Stimulated activated CD8-positive, alpha-beta memory T cell treated with anti-CD3 and anti-CD28 coated beads, Interleukin-4, amount 100 ng/mL, for 48 hours (primary cell): ENCODE results near the gene KIF26A.

Experiments
- DNase-seq: peaks from one replicate; pipeline ENCODE4 v3.0.0-alpha.2; 2020

Gene KIF26A

GRCh38 chr14:104113631-104114420, 24.6 kb upstream of the KIF26A start:
- no peak for DNase-seq

- DNase-seq, result no peak
Measured at GRCh38 chr14:104114421-104115130, 23.8 kb upstream of the KIF26A start.

DNA sequence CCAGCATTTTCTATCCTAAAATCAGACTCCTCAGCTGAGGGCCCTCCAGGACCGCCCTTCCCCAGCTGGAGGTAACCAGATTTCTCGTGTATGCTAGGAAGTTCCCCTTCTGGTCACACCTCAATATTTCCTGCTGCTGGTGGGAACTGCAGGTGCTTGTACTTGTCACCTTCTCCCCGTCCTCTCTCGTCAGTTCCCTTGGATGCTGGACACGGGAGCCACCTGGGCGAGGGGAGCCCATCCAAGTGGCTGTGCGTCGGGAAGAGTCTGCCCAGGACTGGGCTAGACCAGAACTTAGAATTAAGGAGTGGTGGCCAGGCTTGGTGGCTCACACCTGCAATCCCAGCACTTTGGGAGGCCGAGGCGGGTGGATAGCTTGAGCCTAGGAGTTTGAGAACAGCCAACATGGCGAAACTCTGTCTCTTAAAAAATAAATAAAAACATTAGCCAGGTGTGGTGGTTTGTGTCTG, 23.2 kb upstream of the KIF26A start:
- no peak for DNase-seq

- no peak for DNase-seq
Measured at GRCh38 chr14:104115691-104116287, 22.6 kb upstream of the KIF26A start.

DNA sequence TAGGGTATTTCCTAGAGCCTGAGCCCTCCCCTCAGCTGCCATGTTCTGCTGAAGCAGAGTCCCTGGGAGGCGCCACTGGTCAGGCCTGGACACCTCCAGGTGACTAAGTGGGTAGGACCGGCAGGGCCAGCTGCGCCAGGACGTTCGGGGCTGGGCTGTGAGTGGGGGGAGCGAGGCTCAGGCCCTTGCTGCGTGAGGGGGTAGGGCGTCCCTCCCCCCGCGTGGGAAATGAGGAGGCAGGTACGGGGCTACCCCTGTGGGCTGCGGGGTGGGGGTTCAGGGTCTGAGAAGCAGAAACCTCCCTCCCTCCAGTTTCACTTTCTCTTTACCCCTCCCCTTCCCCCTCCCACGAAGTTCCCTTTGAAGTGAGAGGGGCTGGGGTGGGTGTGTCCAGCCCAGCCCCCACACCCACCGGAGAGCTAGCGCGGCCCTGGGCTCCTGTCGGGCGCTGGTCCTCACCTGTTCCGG, 22.1 kb upstream of the KIF26A start:
- DNase-seq, result no peak

- no peak for DNase-seq
Measured at GRCh38 chr14:104116756-104117340, 21.5 kb upstream of the KIF26A start.

DNA sequence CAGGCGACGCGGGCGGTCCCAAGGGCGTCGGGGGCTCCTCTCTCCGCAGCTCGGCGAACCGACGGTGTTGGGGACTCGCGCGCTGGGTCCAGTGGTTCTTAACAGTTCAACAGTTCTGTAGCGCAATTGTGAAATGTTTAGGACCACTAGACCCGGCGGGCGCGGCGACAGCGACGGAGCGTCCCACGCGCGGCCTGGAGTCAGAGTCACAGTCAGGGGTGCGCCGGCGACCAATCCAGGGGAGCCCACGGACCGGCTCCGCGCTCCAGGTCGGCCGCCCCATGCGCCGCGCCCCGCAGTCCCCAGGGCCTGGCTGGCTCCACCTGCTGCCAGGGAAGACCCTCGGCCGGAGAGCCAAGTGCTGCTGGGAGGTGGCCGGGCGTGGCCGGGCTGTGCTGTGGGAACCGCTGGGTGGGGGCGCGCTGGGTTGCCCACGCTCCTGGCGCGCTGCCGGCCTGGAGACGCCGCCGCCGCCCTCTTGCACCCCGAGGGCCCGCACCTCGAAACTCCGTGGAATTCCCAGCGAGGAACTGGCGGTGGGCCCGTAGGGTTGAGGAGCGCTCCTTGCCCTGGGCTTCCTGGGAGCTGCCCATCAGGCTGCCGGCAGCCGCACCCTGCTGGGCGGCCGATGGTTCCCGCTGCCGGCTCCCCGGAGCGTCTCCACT, 20.9 kb upstream of the KIF26A start:
- DNase-seq, result no peak

- no peak for DNase-seq
Measured at GRCh38 chr14:104118006-104118844, 20.2 kb upstream of the KIF26A start.

- no peak for DNase-seq
Measured at GRCh38 chr14:104119119-104119487, 19.3 kb upstream of the KIF26A start.

- no peak for DNase-seq
Measured at GRCh38 chr14:104119488-104120251, 18.7 kb upstream of the KIF26A start.

DNA sequence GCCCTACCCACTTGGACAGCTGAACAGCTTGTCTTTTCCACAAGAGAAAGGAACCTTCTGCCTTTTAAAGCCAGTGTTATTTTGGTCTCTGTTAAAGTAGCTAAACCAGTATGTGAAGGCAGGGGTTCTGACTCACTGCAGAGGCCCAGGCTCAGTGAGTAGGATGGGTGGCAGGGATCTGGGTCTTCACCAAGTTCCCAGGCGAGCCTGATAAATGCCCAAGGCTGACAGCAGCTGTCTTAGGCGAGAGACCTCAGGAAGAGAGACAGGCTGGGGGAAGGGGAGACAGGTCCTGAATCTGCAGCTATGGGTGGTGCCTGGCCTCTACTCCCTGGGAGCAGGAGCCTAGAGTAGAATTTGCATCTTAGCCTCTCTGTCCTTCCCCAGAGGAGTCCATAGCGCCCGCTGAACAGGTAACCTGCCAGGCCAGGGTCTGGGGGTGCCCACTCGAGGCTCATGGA, 18.1 kb upstream of the KIF26A start:
- no peak for DNase-seq

DNA sequence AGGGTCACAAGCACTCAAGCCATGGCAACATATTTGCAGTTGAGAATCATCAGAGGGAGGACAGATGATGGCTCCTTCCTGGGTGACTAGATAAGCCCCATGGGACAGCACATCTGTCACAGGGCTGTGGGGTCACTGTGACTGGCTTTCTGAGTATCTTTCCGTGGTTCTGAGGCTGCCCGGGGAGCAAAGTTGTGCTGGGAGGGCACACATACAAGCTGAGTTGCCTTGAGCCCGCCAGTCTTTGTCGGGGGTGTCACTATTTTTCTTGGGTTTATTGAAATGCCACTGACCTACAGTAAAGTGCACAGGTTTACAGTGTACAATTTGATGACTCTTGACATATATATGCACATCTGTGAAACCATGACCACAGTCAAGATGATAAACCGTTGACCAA, 17.2 kb upstream of the KIF26A start:
- DNase-seq, result no peak

DNA sequence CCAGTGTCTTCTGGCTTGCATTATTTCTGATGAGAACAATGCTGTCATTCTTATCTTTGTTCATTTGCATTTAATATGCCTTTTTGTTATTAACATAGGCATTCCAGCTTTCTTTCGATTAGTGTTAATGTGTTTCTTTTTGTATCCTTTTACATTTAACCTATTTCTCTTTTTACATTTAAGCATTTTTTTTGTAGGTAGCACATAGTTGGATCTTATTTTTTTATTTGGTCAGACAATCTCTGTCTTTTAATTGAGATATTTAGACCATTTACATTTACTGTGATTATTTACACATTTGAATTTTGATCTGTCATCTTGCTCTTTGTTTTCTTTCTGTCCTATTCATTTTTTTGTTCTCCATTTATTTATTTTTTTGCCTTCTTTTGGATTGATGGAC, 14.5 kb upstream of the KIF26A start:
- DNase-seq, result no peak

DNA sequence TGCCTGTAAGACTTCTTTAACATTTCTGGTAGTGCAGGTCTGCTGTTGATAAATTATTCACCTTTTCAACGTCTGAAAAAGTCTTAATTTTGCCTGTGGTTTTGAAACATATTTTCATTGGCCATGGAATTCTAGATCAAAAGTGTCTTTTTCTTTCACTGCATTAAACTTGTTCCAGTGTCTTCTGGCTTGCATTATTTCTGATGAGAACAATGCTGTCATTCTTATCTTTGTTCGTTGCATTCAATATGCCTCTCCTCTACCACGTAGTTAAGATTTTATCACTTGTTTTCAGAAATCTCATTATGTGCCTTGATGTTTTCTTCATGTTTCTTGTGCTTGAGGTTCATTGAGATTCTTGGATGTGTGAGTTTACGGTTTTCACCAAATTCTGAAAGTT, 13.4 kb upstream of the KIF26A start:
- DNase-seq, result no peak

GRCh38 chr14:104126753-104127152, 11.6 kb upstream of the KIF26A start:
- no peak for DNase-seq

DNA sequence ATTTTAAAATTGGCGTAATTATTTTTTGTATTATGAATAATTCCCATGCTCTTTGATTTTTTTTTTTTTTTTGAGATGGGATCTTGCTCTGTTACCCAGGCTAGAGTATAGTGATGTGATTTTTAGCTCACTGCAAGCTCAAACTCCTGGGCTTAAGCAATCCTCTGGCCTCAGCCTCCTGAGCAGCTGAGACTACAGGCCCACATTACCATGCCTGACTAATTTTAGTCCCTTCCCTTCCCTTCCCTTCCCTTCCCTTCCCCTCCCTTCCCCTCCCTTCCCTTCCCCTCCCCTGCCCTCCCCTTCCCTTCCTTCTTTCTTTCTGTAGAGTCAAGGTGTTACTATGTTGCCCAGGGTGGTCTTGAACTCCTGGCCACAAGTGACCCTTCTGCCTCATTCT, 9.4 kb upstream of the KIF26A start:
- no peak for DNase-seq

GRCh38 chr14:104129556-104129955, 8.8 kb upstream of the KIF26A start:
- no peak for DNase-seq

DNA sequence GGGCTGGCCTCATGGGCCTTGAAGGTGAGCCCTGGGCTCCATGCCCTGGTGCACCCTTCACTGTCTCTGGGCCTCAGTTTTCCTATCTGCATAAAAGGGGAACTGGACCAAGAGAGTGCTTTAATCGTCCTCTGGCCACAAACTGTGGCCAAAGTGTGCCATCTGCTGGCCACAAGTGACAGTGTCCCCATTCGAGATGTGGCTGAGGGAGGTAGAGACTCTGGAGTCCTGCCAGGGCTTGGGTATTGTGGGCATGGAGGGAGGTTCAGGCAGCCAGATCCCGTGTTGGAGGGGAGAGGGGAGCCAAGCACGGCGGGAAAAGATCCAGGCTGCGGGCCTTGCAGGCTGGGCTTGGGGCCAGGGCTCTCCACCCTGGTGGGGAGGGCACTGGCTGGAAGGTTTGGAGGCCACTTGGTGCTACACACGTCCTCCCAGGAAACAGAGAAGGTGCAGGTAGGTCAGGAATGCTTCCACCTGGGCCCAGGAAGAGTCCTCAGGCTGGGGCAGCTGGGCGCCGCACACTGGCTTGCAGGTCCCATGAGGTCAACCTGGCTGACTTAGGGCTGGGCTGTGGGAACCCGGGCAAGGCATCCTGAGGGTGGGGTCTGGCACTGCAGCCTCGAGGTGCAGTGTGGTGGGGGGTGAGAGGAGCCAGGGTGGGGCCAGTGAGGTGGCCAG, 7.3 kb upstream of the KIF26A start:
- peak; percentile 44 for DNase-seq

DNA sequence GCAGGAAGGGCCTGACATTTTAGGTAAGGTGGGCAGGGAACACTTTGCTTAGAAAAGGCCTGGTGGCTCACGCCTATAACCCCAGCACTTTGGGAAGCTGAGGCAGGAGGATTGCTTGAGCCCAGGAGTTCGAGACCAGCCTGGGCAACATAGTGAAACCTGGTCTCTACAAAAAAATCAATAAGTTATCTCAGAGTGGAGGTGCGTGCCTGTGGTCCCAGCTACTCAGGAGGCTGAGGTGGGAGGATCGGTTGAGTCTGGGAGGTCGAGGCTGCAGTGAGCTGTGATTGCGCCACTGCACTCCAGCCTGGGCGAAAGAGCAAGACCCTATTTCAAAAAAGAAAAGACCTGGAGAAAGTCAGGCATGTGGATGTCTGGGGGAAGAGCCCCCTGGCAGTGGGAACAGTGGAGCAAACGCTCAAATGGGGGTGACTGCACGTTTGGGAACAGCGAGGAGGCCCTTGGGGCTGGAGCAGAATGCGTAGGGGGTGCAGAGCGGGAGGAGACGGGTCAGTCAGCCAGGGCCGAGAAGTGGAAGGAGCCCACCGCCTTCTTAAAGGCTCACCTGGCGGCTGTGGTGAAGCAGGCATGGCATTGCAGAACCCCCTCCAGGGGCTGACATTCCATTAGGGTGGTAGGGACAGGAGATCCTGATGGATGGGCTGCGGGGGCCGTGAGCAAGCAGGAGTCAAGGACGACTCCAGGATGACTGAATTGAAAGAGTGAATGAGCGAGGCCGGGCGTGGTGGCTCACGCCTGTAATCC, 6.2 kb upstream of the KIF26A start:
- no peak for DNase-seq

GRCh38 chr14:104132981-104133380, 5.4 kb upstream of the KIF26A start:
- DNase-seq, result no peak
